Measurements from ENCODE around the gene PDGFB.

The PDGFB gene

DNA sequence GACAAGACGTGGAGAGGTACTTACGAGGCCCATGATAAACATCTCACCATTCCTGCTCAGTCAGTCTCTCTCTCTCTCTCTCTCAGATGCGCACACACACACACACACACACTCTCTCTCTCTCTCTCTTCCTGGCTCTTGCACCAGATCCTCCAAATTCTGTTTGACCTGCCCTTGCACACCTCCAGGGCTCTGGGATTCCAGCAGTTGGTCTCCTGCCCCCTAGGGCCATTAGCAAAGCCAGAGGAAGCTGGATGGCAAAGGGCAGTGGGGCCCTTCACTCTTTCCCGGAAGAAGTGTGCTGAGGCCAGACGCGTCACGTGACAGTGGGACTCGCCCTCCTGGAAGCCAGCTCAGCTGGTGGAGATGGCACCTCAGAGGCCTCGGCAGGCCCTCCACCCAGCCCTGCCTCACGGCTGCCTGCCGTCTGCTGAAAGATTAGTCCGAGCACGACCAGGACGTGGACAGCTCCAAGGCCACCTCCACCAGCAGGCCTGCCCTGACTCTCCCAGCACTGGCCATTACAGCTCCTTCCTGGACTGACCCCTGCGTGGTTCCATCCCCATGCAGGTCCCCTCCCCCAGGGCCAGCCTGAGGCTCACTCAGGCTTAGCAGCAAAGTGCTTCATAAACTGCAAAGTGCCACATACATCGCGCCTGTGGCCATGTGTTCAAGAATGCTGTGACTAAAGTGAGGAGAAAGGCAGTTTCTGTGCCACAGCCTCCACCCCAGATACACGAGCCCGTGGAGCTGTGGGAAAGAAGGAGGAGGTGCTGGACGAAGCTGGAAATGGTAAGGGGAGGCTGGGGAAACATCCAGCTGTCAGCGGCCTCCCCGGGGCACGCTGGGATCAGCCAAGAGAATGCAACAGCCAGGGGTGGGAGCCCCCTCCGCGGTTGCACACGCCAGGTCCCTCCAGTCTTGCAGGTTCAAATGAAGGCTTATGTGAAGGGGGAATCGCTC is 3.7 kb downstream of the PDGFB start:
- no peak for DNase-seq (ENCODE audit: low read depth in 3 of 3, low spot score in 1 of 3)

DNA sequence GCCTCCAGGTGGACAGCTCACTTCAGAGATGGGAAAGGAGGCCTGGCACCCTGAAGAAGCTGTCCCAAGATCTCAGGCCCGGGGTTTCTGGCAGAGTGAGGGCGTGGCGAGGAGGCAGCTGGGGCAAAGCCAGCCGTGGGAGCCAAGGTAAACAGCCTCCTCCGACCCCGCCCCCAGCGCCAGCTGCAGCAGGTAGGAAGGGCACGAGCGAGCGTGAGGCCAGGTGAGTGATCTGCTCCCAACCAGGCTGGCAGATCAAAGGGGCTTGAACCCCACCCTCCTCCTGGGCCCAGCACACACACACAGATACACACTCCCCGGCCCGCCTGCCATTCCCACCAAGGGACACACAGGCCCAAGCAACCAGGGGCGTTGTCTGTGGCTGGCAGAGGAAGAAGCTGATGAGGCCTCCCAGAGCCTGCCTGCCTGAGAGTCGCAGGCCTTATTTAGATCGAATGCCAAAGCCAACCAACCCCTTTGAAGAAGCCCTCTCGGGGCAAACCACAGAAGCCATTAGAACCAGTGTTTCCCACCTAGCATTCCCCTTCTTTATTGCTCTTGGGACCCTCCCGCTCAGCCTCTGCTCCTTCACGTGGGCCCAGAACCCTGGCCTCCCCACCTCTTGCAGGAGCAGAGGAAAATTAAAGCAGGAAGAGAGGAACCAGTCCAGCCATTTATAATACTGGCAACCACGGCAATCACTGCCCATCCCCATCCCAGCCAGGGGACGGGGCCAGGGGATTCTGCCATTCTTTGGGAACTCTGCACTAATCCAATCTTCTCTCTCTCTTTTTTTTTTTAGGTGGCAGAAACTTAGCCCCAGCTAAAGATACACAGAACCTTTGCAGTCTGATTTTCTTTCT is 5.0 kb downstream of the PDGFB start:
- DNase-seq (ENCODE audit: low read depth in 3 of 3, low spot score in 1 of 3): no peak

DNA sequence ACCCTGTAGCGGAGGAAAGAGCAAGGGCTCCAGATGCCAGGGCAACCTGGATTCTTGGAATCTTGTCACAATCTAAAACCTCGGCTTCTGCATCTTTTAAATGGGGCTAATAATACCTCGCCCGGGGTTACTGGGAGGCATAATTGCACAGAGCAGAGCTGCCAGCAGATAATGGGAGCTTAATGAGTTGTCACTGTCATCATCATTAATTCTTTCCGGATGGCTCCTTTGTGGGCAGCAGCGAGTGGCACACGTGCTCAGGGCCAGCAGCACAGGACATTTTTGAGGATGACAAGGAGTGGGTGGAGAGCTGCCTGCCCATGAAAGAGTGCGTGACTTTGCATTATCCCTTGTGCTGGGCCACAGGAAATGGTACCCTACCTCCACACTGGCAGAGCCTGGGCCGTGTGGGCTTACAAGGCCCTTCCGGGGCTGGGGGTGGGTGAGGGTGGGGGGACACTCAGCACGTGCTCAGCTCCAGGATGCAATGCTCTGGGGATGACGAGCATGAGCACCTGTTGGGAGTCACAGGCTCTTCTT is 5.7 kb downstream of the PDGFB start:
- DNase-seq (ENCODE audit: low read depth in 3 of 3, low spot score in 1 of 3): no peak

DNA sequence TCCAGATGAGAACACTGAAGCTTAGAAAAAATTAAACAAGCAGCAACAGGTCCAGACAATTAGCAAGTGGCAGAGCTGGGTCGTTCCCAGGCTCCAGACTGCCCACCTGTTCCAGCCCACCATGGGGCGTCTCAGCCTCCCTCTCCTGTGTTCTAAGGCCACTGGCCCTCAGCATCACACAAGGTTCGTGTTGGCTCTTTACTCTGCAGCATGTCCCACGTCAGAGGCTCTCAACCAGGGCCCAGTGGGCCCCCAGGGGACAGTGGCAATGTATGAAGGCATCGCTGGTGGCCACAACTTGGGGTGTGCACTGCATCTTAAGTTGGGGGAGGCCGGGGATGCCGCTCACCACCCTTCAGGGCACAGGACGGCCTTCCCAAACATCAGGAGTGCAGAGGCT is 6.2 kb downstream of the PDGFB start:
- no peak for DNase-seq (ENCODE audit: low read depth in 3 of 3, low spot score in 1 of 3)

DNA sequence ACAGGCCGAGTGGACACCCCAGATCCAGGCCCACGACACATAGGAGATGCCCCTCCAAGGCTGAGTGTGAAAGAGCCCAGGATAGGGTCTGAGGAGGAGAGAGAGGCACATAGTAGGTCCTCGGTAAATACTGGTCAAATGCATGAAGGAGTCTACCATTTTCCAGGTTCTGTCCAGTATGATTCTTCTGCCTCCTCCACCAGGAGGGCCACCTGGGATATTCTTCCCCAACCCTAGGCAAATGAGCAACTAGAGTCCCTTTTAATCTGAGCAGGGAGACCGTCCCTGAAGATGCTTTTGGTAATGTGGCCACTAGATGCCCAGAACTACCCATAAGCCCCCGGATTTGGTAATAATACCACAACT is 6.7 kb downstream of the PDGFB start:
- no peak for DNase-seq (ENCODE audit: low read depth in 3 of 3, low spot score in 1 of 3)

DNA sequence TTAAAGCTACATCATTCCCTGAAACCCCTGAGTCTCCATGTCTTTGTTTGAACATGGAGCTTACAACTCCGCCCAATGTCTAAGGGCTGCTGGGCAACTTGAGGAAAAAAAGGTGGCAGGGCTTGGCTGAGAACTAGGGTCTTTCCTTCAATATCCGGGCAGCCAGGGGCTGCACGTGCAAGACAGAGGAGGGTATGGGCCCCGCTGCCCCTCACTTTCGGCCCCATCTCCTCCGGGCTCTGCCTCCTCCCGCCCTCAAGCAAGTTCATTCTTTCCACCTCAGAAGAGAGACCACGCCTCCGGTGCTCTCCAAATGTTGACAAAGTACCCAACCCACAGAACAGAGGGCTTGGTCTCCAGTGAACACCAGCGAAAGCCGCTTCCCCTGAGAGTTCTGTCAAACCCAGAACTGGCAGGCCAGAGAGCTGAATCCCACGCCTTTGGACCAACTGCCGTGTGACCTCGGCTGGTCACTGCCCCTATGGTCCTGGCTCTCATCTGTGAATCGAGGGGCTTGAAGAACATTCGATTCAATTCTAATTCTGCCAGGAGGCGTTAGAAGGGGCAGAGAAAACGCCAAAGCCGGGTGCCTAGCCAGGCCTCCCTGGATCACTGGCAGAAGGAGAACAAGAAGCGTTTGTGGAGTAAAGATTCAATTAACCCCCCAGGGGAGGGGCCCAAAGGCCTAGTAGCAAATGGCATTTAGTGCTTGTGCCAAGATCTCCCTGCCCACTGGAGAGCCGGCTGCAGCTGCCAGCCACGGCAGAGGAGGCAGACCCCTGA is 7.3 kb downstream of the PDGFB start:
- no peak for DNase-seq (ENCODE audit: low read depth in 3 of 3, low spot score in 1 of 3)

DNA sequence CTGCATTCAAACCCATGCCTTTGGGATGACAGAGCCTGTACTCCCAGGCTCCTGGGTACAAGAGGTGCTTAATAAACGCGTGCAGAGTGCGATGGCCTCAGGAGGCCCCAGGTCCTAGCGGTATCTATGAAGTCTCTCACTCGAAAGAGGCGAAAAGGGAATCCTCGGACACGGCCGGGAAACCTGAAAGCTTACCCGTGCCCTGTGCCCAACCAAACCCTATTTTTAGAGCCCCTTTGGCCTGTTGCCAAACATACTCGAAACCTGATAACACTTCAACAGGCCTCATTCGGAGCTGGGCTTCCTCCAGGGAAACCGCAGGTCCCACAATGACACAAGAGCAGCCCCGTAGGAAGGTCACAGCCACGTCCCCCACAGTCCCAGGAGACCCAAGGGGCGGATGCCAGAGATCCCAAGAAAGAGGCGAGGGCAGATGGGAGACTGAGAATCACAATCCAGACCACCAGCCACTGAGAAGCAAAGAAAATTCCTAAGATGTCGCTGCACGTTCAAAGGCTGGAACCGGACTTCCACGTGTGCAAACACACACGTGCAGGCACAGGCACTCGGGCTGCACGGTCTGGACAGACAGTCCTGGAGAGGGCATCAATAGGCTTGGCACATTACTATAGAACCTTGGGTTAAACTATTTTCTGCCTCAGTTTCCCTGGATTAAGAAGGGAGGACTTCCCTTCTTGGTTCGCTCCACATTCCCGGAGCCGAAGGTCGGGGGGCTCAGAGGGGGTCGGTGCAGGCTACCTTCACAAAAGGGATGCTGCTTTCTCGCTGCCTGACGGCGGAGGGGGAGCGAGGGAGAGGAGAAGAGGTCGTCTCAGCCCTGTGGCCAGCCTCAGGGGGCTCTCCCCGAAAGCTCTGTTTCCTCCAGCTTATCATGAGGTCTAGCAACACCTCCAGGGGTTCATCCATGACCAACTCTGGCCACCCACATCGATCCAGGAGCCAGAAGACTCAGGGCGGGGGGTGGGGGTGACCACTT is 8.2 kb downstream of the PDGFB start:
- no peak for DNase-seq (ENCODE audit: low read depth in 3 of 3, low spot score in 1 of 3)

DNA sequence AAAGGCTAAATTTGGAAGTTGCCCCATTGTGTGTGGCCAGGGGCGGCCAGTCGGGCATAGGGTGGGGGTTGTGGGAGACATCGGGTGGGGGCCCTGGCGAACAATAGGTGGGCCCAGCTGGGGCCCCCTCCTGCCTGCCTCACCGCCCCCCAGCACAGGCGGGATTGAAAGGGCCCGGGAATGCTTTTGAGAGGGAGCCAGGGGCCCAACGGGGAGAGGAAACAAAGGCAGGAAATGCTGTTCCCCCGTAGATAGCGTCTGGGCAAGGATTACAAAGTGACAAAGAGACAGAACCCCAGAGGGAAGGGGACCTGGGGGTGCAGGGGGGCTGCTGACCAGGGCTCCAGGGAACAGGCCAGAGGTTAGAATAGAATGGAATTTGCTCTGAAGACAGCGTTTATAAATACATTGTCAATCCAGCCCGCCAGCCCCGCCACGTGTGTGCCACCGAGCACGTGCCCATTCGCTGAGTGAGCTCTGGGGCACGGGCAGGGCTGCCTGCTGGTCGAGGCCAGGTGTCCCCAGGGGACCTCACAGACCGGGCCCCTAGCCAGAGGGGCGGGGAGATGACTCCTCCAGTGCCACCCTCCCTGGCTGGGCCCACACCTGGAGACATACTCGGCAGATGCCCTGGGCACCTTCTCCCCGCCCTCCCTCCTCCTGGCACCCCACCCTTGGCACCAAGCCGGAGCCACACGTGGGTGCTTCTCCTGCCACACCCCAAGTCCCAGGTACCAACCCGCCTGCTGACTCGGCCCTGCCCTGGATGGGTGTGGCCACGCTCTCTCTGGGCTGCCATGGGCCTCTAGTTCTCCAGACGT is 9.7 kb downstream of the PDGFB start:
- DNase-seq (ENCODE audit: low read depth in 3 of 3, low spot score in 1 of 3): no peak

DNA sequence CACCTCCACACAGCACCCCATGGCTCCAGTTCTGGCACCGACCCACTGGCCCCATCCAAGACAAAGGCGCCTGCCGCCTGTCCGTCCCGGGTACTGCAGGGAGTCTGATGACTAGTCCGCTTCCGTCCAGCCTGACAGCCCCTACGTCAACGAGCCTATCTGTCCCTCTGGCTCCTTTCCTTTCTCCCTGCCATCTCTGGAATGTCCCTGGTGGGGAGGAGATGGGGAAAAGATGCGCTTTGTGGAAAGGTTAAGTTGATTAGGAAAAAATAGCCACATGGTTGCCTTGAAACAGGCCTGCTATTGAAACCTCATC is 10.4 kb downstream of the PDGFB start:
- DNase-seq (ENCODE audit: low read depth in 3 of 3, low spot score in 1 of 3): no peak

DNA sequence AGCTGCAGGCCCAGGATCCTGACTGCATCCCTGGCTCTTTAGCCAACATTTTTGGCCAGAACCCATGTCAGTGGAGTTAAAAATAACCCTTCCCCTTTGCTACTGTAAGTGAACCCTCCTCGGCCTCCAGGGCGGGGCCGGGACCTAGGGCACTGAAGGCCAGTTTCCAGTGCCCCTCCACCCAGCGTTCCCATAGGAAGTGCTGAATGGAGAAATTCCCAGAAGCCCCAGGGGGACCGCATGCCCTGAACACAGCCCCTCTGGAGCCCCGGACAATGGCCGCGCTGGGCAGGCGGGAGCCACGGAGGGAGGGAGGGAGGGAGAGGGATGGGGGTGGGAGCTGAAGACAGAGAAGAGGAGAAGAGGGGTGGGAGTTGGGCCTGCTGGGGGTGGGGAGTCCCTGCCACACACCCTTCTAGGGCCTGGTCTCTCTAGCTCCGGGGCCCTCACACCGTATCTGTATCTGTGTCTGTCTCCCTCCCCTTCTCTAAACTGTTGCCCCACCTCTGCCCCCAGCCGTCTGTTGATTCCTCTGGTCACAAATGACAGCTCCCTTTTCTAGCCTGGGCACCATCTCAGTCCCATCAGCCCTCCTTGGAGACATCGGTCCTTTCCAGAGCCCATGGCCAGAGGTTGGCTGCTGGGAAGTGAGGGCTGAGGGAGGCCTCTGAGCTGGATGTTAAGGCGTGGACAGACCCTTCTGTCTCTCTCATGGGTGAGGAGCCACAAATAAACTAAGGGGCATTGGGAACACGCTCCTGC is 10.9 kb downstream of the PDGFB start:
- DNase-seq (ENCODE audit: low read depth in 3 of 3, low spot score in 1 of 3): no peak

DNA sequence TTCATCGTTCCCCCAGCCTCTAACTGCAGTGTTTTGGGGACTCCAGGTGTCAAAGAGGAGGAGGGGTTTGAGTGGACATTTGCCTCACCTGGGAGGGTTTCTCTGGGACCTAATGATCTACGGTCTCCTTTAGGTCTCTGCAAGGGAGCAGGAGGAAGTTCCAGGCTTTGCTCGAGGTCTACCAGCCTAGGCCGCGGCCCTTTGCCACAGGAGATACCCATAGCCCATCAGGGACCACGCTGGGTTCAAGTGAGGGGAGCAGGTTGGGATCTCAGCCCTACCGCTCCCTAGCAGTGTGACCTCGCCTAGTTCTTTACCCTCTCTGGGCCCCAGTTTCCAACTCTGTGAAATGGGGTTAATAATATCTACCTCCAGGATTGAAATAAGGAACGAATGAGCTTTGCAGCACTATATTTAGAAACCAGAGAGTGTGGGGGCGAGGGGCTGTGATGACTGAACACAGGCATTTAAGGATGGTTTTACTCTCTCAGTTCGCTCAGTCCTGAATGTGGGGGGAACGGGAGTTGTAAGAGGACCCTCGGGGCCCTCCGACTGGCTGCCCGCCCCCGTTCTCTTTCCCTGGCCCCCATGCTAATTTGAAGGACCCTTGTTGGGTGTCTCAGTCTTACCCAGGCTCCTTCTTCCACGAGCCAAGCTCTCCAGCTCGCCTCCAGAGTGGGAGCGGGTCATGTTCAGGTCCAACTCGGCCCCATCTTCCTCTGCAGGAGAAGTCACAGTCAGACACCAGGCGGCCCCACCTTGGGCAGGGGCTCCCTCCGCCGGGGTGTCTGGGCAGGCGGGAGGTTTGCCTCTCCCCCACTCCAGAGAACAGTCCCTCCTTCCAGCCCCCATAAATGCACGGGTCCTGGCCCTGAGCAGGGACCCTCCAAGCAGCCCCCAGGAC is 11.7 kb downstream of the PDGFB start:
- DNase-seq (ENCODE audit: low read depth in 3 of 3, low spot score in 1 of 3): no peak

DNA sequence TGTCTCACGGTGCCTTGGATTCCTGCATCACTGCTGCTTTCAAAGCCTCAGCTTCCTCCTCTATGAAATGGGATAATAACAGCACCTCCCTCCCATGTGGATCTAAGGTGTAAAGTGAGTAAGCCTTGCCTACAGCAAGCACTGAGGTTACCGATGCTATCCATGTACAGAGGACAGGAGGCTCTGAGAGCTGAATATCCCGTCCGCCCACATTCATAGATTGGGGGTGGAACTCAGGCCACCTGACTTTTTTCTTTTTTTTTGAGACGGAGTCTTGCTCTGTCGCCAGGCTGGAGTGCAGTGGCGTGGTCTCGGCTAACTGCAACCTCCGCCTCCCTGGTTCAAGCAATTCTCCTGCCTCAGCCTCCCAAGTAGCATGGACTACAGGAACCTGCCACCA is 12.5 kb downstream of the PDGFB start:
- DNase-seq (ENCODE audit: low read depth in 3 of 3, low spot score in 1 of 3): no peak

DNA sequence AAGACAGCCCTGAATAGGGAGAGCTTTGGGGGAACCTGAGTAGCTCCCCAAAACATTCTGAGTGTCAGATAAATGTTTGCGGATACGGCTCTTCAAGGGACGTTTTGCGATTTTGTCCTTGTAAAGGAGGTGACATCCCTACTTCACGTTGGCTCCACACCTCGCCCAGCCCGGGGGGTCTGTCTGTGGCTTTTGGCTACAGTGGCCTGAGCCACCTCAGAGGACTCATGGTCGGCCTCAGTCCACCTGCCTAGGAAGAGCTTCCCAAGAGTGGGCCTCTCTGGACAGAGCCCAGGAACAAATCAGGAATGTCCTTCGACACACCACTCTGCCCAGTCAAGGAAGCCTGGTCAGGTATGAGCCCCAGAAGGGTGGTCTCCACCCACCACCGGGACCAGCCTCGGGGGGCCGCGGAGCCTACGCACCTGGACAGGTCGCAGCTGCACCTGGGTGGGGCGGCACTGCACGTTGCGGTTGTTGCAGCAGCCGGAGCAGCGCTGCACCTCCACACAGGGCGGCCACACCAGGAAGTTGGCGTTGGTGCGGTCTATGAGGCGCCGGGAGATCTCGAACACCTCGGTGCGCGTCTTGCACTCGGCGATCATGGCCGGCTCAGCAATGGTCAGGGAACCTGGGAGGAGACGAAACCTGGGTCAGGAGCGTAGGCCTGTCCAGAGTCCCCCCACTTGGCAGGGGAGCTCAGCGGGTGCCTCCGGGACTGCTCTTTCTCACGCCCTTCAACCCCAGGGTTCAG is 13.4 kb downstream of the PDGFB start:
- no peak for DNase-seq (ENCODE audit: low read depth in 3 of 3, low spot score in 1 of 3)

GRCh38 chr22:39230261-39231196 is 14.3 kb downstream of the PDGFB start:
- no peak for DNase-seq (ENCODE audit: low read depth in 3 of 3, low spot score in 1 of 3)

- DNase-seq (ENCODE audit: low read depth in 3 of 3, low spot score in 1 of 3): no peak
Measured at GRCh38 chr22:39229688-39230260, 15.0 kb downstream of the PDGFB start.
